Glutamatergic neuron (in vitro differentiated cells): ENCODE data around the gene PMIS2. TPM values are rescaled to one million over a fixed set of nuclear protein-coding genes. Genes with fewer than 3 reads are reported as not detected.

Experiments used
- DNase-seq: peaks from one replicate; pipeline ENCODE4 v3.0.0; 2022
- H3K27ac Mint-ChIP-seq: one replicate; pipeline ENCODE4 v1.8.0; 2020; ENCODE audit warnings: mild to moderate bottlenecking, mixed read lengths, inconsistent platforms; ENCODE audit not compliant: unreplicated experiment
- H3K27me3 Mint-ChIP-seq: one replicate; pipeline ENCODE4 v1.8.0; 2020; ENCODE audit warnings: mild to moderate bottlenecking, moderate library complexity, mixed read lengths, inconsistent platforms; ENCODE audit not compliant: unreplicated experiment
- H3K36me3 Mint-ChIP-seq: one replicate; pipeline ENCODE4 v1.8.0; 2020; ENCODE audit warnings: mild to moderate bottlenecking, mixed read lengths, inconsistent platforms; ENCODE audit not compliant: unreplicated experiment
- H3K4me1 Mint-ChIP-seq: one replicate; pipeline ENCODE4 v1.8.0; 2020; ENCODE audit warnings: mild to moderate bottlenecking, low read depth, mixed read lengths, inconsistent platforms; ENCODE audit not compliant: unreplicated experiment
- H3K4me3 Mint-ChIP-seq: one replicate; pipeline ENCODE4 v1.8.0; 2020; ENCODE audit warnings: mild to moderate bottlenecking, mixed read lengths, inconsistent platforms; ENCODE audit not compliant: unreplicated experiment
- H3K9me3 Mint-ChIP-seq: one replicate; pipeline ENCODE4 v1.8.0; 2020; ENCODE audit warnings: mild to moderate bottlenecking, moderate library complexity, mixed read lengths, inconsistent platforms; ENCODE audit not compliant: unreplicated experiment
- CTCF ChIP-seq: fragments of 200-600 bp; sonication (generic); IDR thresholded peaks from one replicate; pipeline ENCODE4 v1.5.0; 2021; ENCODE audit not compliant: partially characterized antibody, unreplicated experiment
- total RNA-seq: library from RNA; stranded (reverse); fragmentation: NEBNext Ultra II Directional; extraction: Animal tissue kit (Norgen Biotek cat#: 25700); gene quantifications from one replicate; pipeline ENCODE4 v1.2.1, GENCODE V29; 2021; ENCODE audit not compliant: unreplicated experiment

Gene PMIS2
- total RNA-seq, 1 donor from 2014 or later, result not detected

GRCh38 chr19:35569281-35569781 is 16.6 kb upstream of the PMIS2 start:
- no peak overlapping the region for H3K27ac Mint-ChIP-seq
- no peaks in the 10 kb centered on the region for H3K36me3 Mint-ChIP-seq
- TF ChIP-seq CTCF, result no peak
- DNase-seq, result no peak
- H3K4me1 Mint-ChIP-seq, result no peaks in the 10 kb centered on the region
- H3K9me3 Mint-ChIP-seq, result peaks cover under 1% of the 10 kb centered on the region
- H3K27me3 Mint-ChIP-seq, result no peaks in the 10 kb centered on the region
- no peak overlapping the region for H3K4me3 Mint-ChIP-seq

- Mint-ChIP-seq H3K36me3 (peaks cover 11% of the 10 kb centered on the region), H3K27ac (no peak overlapping the region)
These were observed 14.5 kb upstream of the PMIS2 start for GRCh38 chr19:35571406-35571965.

GRCh38 chr19:35577918-35578317 is 8.1 kb upstream of the PMIS2 start:
- Mint-ChIP-seq H3K4me1 (no peaks in the 10 kb centered on the region), H3K9me3 (peaks cover 17% of the 10 kb centered on the region), H3K4me3 (no peak overlapping the region), H3K36me3 (peaks cover 18% of the 10 kb centered on the region), H3K27me3 (peaks cover 6% of the 10 kb centered on the region), H3K27ac (no peak overlapping the region)
- DNase-seq, result no peak
- TF ChIP-seq CTCF, result no peak

More at GRCh38 chr19:35571406-35571965, 14.5 kb upstream of the PMIS2 start:
- no peaks in the 10 kb centered on the region for H3K4me1 Mint-ChIP-seq
- H3K9me3 Mint-ChIP-seq, result peaks cover 11% of the 10 kb centered on the region
- no peak for DNase-seq
- H3K4me3 Mint-ChIP-seq, result no peak overlapping the region
- H3K27me3 Mint-ChIP-seq, result peaks cover under 1% of the 10 kb centered on the region
- TF ChIP-seq CTCF, result no peak

- peaks cover 6% of the 10 kb centered on the region for H3K27me3 Mint-ChIP-seq
- H3K4me3 Mint-ChIP-seq, result no peak overlapping the region
- peaks cover 18% of the 10 kb centered on the region for H3K36me3 Mint-ChIP-seq
- H3K4me1 Mint-ChIP-seq, result no peaks in the 10 kb centered on the region
- DNase-seq, result no peak
- H3K27ac Mint-ChIP-seq, result no peak overlapping the region
- H3K9me3 Mint-ChIP-seq, result peaks cover 17% of the 10 kb centered on the region
- TF ChIP-seq CTCF, result no peak
These were observed 7.3 kb upstream of the PMIS2 start for GRCh38 chr19:35578707-35579106.

GRCh38 chr19:35582760-35583159 is 3.2 kb upstream of the PMIS2 start:
- TF ChIP-seq CTCF, result no peak
- no peak overlapping the region for H3K4me3 Mint-ChIP-seq
- H3K9me3 Mint-ChIP-seq, result no peaks in the 10 kb centered on the region
- no peak for DNase-seq
- peaks cover 2% of the 10 kb centered on the region for H3K27me3 Mint-ChIP-seq
- no peaks in the 10 kb centered on the region for H3K36me3 Mint-ChIP-seq
- no peaks in the 10 kb centered on the region for H3K4me1 Mint-ChIP-seq
- H3K27ac Mint-ChIP-seq, result no peak overlapping the region
